Transverse colon (tissue), 4 donors: ENCODE measurements around the gene KANK4. TPM values are rescaled to one million over a fixed set of nuclear protein-coding genes. Genes with fewer than 3 reads are reported as not detected.

Source experiments
- DNase-seq: peaks from one replicate; pipeline ENCODE4 v3.0.0-alpha.2; 2019
- H3K27ac ChIP-seq, 4 donors: fragments of 200-600 bp; sonication (generic); 2 replicates each; pipeline ENCODE4 v1.5.1; 2016 to 2018; ENCODE audit warnings: inconsistent platforms in 4 of 4
- H3K27me3 ChIP-seq: fragments of 200-600 bp; sonication (generic); 2 replicates; pipeline ENCODE4 v1.5.1; 2017; ENCODE audit warnings: inconsistent platforms
- H3K36me3 ChIP-seq, 4 donors: fragments of 200-600 bp; sonication (generic); 2 replicates each; pipeline ENCODE4 v1.5.1; 2017 to 2019; ENCODE audit warnings: inconsistent platforms in 4 of 4
- H3K4me1 ChIP-seq, 4 donors: fragments of 200-600 bp; sonication (generic); 2 replicates each; pipeline ENCODE4 v1.5.1; 2017 to 2020; ENCODE audit warnings: inconsistent platforms in 4 of 4
- H3K4me3 ChIP-seq, 4 donors: fragments of 200-600 bp; sonication (generic); 1 replicate in 1 of 4; 2 replicates in 3 of 4; pipeline versions ENCODE4 v1.5.1 to v1.6.1; 2017 to 2019; ENCODE audit warnings: inconsistent platforms in 4 of 4
- H3K9me3 ChIP-seq, 2 donors: fragments of 200-600 bp; sonication (generic); 2 replicates each; pipeline ENCODE4 v1.5.1; 2017 to 2019; ENCODE audit warnings: inconsistent platforms in 2 of 2
- CTCF ChIP-seq, 5 experiments: fragments of 200-600 bp in 3 of 5; fragments of 450-650 bp in 2 of 5; sonication (generic) in 3 of 5; IDR thresholded peaks; 1 replicate in 2 of 5; 2 replicates in 3 of 5; pipeline ENCODE4 v1.5.1; 2016 to 2017; ENCODE audit warnings: antibody characterized with exemption in 5 of 5, inconsistent platforms in 3 of 5, mild to moderate bottlenecking in 2 of 5, moderate library complexity in 1 of 5
- EP300 ChIP-seq: sonication (generic); formaldehyde crosslinking; IDR thresholded peaks from one replicate; pipeline ENCODE4 v1.6.1; 2017; ENCODE audit warnings: antibody characterized with exemption, low read depth
- POLR2A ChIP-seq: fragments of 450-650 bp; IDR thresholded peaks from one replicate; pipeline ENCODE4 v1.6.1; 2016; ENCODE audit warnings: antibody characterized with exemption, mild to moderate bottlenecking, moderate library complexity
- POLR2AphosphoS5 ChIP-seq, 3 donors: sonication (generic); formaldehyde crosslinking; IDR thresholded peaks; one replicate each; pipeline ENCODE4 v1.6.1; 2016; ENCODE audit warnings: antibody characterized with exemption in 3 of 3
- WGBS, 2 donors: methylation state at CpG; one replicate each; pipeline ENCODE4 v1.1.5; 2018; ENCODE audit warnings: low coverage in 1 of 2; 5-methylcytosine and 5-hydroxymethylcytosine counted together
- in situ Hi-C, 4 donors: fragments of 200-750 bp; cut with MboI; loops; one replicate each; pipeline versions ENCODE4 v1.15.0 to v1.15.1; 2017; ENCODE audit warnings: low sequenced_read_pairs in 3 of 4, low pct_ligation_motif_present in 1 of 4, low pct_unique_long_range_greater_than_20kb in 1 of 4
- intact Hi-C: fragments of 100-400 bp; cut with DNase I; formaldehyde crosslinking; loops from one replicate; pipeline ENCODE4 v1.15.1; 2023; ENCODE audit warnings: low total_unique reads
- total RNA-seq, 4 donors: library from RNA; depleted of rRNA; stranded (reverse); fragments of >200 nt; gene quantifications; one replicate each; pipeline ENCODE4 v1.1.0, GENCODE V29; 2016

The KANK4 gene
- total RNA-seq, 4 donors from 2014 or later: 1.2 to 1.3 TPM; not detected in 2

GRCh38 chr1:62362926-62363325 lies 43.7 kb upstream of the KANK4 start:
- H3K36me3 ChIP-seq: no peaks in the 10 kb centered on the region
- H3K27ac ChIP-seq: no peak overlapping the region
- H3K4me3 ChIP-seq: no peak overlapping the region
- DNase-seq: no peak
- TF ChIP-seq CTCF (IDR thresholded peaks at IDR 0.05) (no peak), POLR2A (no peak), EP300 (no peak), POLR2AphosphoS5 (IDR thresholded peaks at IDR 0.05) (no peak)
- in situ Hi-C loops (no loop called here), intact Hi-C loops (no loop called here)
- WGBS, 2 donors: 74 to 75% methylated on average over 3 of the region's 3 CpGs
- H3K27me3 ChIP-seq: no peaks in the 10 kb centered on the region
- no peaks in the 10 kb centered on the region for H3K4me1 ChIP-seq
- no peaks in the 10 kb centered on the region for H3K9me3 ChIP-seq

- H3K4me3 ChIP-seq: no peak overlapping the region
- DNase-seq: no peak
- no peak overlapping the region for H3K27ac ChIP-seq
- H3K36me3 ChIP-seq: no peaks in the 10 kb centered on the region
- 72 to 78% methylated on average over 7 to 11 of the region's 11 CpGs for WGBS, 2 donors
- intact Hi-C loops: no loop called here
- in situ Hi-C loops: no loop called here
- no peaks in the 10 kb centered on the region for H3K27me3 ChIP-seq
- TF ChIP-seq POLR2AphosphoS5 (IDR thresholded peaks at IDR 0.05): no peak
- TF ChIP-seq EP300: no peak
- no peak for TF ChIP-seq POLR2A
- no peak for TF ChIP-seq CTCF (IDR thresholded peaks at IDR 0.05)
- no peaks in the 10 kb centered on the region for H3K9me3 ChIP-seq
- no peaks in the 10 kb centered on the region for H3K4me1 ChIP-seq
Measured at GRCh38 chr1:62362061-62362917, 43.1 kb upstream of the KANK4 start.

GRCh38 chr1:62361431-62361830 lies 42.2 kb upstream of the KANK4 start:
- no peaks in the 10 kb centered on the region for H3K4me1 ChIP-seq
- no peaks in the 10 kb centered on the region for H3K36me3 ChIP-seq
- 90 to 100% methylated on average over 1 to 4 of the region's 4 CpGs for WGBS, 2 donors
- H3K27ac ChIP-seq: no peak overlapping the region
- intact Hi-C loops (no loop called here), in situ Hi-C loops (no loop called here)
- no peak for DNase-seq
- no peak for TF ChIP-seq CTCF (IDR thresholded peaks at IDR 0.05)
- TF ChIP-seq POLR2AphosphoS5 (IDR thresholded peaks at IDR 0.05): no peak
- no peak for TF ChIP-seq POLR2A
- no peak for TF ChIP-seq EP300
- H3K4me3 ChIP-seq: no peak overlapping the region
- H3K27me3 ChIP-seq: no peaks in the 10 kb centered on the region
- no peaks in the 10 kb centered on the region for H3K9me3 ChIP-seq

GRCh38 chr1:62358665-62359373 lies 39.6 kb upstream of the KANK4 start:
- H3K9me3 ChIP-seq: no peaks in the 10 kb centered on the region
- H3K4me3 ChIP-seq: no peak overlapping the region
- intact Hi-C loops (no loop called here), in situ Hi-C loops (no loop called here)
- H3K36me3 ChIP-seq: no peaks in the 10 kb centered on the region
- no peaks in the 10 kb centered on the region for H3K27me3 ChIP-seq
- no peak for DNase-seq
- 53 to 65% methylated on average over 4 to 11 of the region's 11 CpGs for WGBS, 2 donors
- no peak for TF ChIP-seq POLR2A
- no peak for TF ChIP-seq CTCF (IDR thresholded peaks at IDR 0.05)
- no peak for TF ChIP-seq EP300
- no peak for TF ChIP-seq POLR2AphosphoS5 (IDR thresholded peaks at IDR 0.05)
- no peaks in the 10 kb centered on the region for H3K4me1 ChIP-seq
- H3K27ac ChIP-seq: no peak overlapping the region
